GM21529 (cell line): ENCODE data around the gene NES.

Source experiments
- ATAC-seq: cut with Tn5 transposase; IDR thresholded peaks from one replicate; pipeline ENCODE4 v1.9.1; 2021; ENCODE audit not compliant: unreplicated experiment

NES gene

DNA sequence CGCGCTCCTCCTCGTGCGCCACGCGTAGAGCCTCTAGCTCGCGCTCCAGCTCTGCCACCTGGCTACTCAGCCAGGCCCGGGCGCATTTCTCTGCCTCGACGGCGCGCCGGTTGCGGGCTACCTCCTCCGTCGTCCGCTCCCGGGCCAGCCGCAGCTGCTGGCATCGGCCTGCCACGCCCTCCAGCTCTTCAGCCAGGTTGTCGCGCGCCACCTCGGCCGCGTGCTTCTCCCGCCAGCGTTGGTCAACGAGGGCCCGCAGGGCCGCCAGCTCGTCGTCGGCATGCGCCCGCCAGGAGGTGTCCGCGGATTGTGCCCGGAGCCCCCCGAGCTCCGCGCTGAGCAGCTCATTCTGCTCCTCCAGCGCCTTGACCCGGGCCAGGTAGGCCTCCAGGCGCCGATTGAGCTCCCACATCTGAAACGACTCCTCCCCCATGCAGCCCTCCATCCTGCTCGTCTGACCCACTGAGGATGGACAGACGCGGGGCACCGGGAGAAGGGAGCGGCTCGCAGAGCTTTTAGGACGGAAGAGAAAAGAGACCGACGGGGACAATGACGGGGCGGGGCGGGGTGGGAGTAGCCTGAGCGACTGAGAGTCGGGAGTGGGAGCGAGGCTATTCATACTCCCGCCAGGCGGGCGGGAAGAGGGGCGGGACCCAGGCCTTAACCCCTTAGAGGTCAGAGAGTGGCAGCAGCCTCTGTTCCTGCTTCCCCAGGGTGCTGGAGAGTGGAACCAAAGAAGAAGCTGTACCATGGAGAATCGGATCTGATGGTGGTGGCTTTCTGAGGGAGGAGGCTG is at the start of gene NES:
NES (minus strand) TSS at position 588 of the 796 bp plus-strand sequence; CDS start at position 445, 143 bp downstream.
- ATAC-seq: no peak

DNA sequence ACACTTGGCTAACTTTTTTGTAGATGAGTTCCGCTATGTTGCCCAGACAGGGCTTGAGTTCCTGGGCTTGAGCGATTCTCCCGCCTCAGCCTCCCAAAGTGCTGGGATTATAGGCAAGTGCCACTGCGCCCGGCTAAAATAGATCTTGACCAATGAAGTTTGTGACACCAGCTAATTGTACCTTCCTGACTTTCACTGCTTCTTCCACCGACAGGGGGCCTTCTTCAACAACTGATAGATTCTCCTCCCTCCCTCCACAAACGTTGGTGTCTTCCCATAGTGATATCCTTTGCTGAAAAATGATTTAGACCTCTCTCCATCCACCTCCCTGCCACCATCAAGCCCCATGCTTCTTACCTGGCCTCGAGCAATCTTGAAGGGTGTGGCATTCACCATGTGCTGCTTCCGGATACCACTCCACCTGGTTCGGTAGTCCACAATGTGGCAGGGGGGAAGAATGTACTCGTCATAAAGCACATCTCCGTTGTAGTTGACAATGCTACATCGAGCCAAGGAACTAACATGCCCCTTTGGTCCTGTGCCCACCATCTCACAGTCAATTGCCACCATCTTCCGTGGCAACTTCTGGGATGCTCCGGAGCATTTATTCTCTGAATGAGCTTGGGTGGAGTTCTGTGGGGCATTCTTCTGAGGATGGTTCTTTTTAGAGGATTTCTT is 49.5 kb upstream of the NES start:
- ATAC-seq: no peak

GRCh38 chr1:156725683-156726280 is 48.6 kb upstream of the NES start:
- peak; percentile 35 for ATAC-seq

DNA sequence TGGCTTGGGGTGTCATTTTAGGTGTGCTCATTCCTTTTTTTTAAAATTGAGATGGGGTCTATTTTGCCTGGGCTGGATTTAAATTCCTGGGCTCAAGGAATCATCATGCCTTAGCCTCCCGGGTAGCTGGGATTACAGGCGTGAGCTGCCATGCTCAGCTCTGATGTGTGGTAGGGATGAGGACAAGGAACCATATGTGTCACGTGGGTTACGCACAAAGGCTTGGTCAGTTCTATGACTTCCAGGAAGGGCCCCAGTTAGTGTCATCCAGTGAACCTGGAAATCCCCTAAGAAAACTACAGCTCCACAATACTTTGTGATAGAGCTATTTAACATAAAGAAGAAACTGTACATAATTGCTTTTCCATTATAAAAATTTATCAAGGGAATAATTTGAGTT is 44.3 kb upstream of the NES start:
- no peak for ATAC-seq

DNA sequence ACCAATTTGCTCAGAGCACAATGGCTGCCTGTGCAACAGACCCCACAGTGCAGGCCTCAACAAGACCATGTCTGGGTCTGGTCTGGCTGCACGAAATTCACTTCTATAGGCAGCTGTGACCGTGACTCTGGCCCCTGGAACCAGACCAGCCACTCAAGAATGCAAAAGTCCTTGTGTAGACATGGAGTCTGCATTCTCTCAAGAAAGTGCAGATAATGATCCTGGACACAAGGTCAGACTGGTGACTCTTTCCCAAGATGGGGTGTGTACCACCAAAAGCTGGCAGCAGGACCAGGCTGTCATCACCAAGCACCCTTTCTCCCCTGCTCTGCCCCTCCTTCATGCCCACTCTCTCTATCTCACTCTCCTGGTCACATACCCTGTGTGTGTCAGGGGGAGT is 43.9 kb upstream of the NES start:
- no peak for ATAC-seq

DNA sequence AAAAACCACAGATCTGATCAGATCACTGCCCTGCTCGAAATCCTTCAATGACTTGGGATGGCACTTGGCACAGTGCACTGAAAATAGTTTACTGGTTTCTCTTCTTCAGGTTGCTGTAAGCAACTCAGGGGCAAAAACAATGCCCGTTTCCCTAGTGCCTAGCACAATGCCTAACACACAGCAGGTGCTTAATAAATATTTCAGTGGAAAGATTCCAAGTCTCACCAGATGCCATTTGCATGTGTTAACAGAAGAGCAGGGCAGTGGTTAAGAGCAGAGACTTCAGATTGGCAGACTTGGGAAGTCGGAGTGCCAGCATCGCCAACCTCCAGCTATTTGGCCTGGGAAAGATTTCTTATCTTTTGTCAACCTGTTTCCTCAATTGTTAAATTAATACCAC is 40.1 kb upstream of the NES start:
- no peak for ATAC-seq

GRCh38 chr1:156714830-156715229 is 37.6 kb upstream of the NES start:
- no peak for ATAC-seq

DNA sequence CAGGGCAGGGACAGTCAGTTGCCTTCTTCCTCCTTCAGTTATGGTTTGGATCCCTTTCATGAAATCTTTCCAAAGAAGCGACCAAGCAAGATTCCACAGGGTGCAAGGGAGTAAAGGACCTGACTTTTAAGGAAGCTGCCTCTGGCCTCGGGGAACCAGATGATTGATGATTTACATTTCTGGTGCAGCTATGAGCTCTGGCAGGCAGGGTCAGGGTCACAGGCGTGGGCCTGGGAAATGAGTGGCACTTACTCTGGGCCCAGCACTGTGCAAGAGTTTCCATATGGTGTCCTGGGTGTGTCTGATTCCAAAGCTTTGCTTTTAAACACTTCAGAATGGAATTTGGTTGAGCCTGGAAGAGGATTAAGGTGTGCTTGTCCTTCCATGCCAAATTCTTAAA is 35.4 kb upstream of the NES start:
- ATAC-seq: no peak

DNA sequence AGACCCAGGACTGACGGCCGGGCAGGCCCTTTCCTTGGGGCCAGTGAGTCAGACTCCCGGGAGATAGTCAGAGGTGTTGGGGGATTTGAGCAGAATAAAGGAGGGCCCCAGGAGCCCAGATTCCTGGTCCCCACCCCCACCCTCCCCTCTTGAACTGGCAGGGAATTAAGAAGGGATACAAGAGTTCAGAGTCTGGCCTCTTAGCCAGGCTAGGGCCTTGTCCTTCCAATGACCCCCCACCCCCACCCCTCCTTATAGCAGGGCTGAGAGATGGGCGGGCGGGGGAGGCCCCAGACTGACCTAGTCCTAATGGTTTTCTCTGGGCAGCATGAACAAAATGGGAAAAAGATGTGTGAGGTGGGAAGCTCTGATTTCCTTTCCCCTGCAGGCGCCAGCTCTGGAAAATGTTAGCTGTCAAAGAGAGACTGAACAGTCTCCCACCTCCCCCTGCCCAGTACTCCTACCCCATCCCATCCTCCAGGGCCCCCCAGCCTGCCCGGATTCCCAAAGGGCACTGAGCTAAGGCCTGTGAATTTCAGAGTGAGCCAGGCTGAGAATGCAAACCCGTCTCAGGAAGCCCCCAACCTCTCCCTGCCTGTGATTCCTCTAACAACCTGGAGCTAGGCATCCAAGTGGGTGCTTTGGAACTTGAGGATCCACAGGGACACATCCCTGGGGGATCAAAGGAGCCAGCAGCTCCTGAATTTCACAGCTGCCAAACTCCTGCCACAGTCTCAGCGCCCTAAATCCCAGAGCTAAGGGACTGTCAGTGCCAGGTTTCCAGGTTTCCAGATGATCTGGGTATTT is 34.0 kb upstream of the NES start:
- ATAC-seq: no peak

GRCh38 chr1:156709757-156710489 is 32.7 kb upstream of the NES start:
- no peak for ATAC-seq

GRCh38 chr1:156709031-156709430 is 31.8 kb upstream of the NES start:
- ATAC-seq: no peak

DNA sequence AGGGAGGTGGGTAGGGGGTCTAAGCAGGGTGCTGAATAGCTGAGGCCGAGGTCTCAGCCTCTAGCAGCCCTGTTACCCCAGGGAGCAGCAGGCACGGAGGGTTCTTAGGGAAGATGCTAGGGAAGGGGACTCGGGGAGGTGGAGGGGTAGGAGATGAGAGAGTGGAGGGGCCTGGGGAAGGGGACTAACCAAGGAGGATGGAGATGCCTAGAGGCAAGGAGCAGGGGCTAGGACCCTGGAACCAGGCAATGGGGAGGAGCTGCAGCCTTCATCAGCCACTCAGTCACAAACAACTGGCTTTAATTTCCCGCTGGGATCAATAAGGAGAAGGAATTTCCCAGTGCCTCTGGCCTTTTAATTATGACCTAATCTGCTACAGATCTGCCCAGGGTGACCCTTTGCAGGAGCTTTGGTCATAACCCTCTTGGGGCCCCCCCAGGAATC is 31.0 kb upstream of the NES start:
- ATAC-seq: no peak

DNA sequence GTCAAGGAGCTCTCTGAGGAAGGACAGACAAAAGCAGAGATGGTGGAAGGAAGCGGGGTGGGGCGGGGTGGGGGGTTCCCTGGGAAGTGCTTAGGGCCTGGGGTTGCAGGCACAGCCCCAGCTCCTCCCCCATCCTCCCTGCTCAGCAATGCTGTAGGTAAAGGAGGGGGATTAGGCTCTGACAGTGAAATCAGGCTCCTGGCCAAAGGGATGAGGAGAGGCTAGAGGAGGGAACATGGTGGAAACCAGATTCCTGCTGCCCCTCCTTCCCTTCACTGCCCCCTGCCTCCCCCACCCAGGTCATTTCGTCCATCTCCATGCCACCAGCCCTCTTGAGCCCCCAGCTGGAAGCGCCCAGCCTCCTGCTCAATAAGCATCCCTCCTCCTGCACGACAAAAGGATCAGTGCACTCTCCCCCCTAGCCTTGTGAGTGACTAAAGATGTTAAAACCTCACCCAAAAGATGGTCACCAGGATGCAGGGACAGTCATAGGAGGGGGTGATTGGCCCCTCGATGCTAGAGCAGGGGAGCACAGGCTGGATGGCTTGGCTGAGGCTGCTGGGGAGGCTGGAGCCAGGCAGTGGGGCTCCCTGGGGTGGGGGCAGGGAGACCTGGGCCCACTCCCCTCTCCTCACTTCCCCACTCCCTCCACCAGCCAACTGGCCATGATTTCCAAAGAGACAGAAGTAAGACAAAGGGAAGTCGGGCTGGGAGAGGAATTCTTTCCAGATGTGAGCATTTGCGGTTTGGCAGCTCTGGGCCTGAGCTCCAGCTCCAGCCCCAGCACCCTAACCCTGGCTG is 30.4 kb upstream of the NES start:
- ATAC-seq: no peak

GRCh38 chr1:156706657-156707416 is 29.6 kb upstream of the NES start:
- ATAC-seq: no peak

DNA sequence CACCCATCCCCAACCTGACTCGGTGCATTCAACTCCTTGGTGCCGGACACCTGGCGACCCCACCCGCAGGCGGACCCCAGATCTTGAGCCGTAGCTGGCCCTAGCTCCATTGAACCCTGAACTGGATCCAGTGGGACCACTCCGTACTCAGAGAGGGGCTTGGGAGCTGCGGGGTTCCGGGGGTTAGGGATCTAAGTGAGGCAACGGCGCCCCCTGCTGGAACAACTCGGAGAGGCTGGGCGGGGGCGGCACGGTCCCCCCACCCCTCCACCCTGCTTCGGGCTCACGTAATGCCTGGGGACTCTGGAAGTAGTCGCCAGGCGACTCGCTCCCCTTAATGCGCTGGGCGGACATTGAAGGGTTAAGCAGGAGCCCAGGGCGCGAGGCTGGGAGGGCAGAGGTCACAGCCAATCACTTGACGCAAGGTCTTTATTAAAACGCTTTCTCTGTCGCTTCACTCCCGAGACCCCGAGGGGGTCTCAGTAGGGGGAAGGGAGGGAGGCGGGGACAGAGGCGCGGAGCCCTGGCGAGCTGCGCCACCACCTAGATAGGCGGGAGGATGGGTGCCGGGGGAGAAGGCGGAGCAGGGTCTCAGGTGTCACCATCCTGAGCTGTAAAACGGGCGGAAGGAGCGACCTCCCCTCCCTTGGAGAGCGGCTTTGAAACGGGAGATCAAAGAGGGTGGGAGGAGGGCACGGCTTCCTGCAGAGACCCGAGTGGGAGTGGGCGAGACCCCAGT is 28.9 kb upstream of the NES start:
- ATAC-seq: no peak

DNA sequence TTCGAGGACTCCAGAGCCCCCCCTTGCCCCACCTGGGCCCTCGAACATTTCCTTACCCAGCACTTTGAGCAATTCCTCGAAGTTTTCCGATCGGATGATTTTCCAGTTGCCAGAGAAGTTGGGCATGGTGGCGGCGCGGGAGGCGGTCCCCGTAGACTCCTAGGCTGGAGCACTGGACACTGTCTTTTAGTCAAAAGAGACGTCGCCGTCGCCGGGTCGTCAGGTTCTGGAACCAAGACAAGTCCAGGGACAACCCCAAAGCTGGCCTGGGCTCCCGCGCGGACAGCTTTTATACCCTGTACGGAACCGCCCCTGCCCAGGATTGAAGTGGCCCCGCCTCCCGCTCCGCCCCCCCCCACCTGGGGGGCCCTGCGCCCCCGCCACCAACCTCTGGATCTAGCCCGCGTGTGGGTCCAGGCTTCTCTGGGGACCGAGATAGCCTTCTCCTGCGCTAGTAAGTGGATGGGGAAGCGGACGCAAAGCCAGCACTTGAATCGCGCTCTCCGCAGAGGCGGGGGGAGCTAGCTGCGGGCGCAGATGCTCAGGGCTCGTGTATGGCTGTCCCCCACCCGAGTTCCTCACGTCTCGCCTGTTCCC is 28.2 kb upstream of the NES start, which contains the start of gene CRABP2:
CRABP2 (minus strand) TSS at position 263 of the 597 bp plus-strand sequence; CDS start at position 126, 137 bp downstream.
- no peak for ATAC-seq

GRCh38 chr1:156704930-156705320 is 27.7 kb upstream of the NES start:
- ATAC-seq: no peak
